K562 (cell line): ENCODE data around the gene RHOC. TPM values are rescaled to one million over a fixed set of nuclear protein-coding genes. Genes with fewer than 3 reads are reported as not detected.

Experiments used
- CBX1 ChIP-seq: sonication (generic); IDR thresholded peaks from 2 replicates; pipeline ENCODE4 v1.6.1; 2016; ENCODE audit warnings: antibody characterized with exemption, low read depth, mild to moderate bottlenecking
- CHD1 ChIP-seq: fragments of 200-600 bp; sonication (generic); IDR thresholded peaks from one replicate; pipeline ENCODE4 v1.6.1; 2012; ENCODE audit warnings: mild to moderate bottlenecking, moderate library complexity, low read length, inconsistent platforms
- CREB3 ChIP-seq: fragments of 450-650 bp; conservative IDR thresholded peaks from 2 replicates; pipeline ENCODE4 v1.6.1; 2016; ENCODE audit warnings: missing genetic modification characterization, low read depth, mild to moderate bottlenecking, missing compliant biosample characterization, moderate library complexity
- E2F4 ChIP-seq: sonication (generic); formaldehyde crosslinking; IDR thresholded peaks from 2 replicates; pipeline ENCODE4 v1.8.0; 2022; ENCODE audit warnings: mild to moderate bottlenecking, low read depth, missing genetic modification reagents
- FOXK1 ChIP-seq: sonication (generic); formaldehyde crosslinking; IDR thresholded peaks from 2 replicates; pipeline ENCODE4 v1.8.0; 2022; ENCODE audit warnings: missing genetic modification reagents, mild to moderate bottlenecking, borderline replicate concordance
- MAFG ChIP-seq: fragments of 450-650 bp; conservative IDR thresholded peaks from 2 replicates; pipeline ENCODE4 v1.6.1; 2016; ENCODE audit warnings: missing genetic modification characterization, missing compliant biosample characterization
- RHOXF2B ChIP-seq: fragments of 250-450 bp; sonication (Bioruptor Pico); conservative IDR thresholded peaks from 2 replicates; pipeline ENCODE4 v1.5.1; 2021
- SIN3B ChIP-seq: fragments of 450-650 bp; IDR thresholded peaks from 2 replicates; pipeline ENCODE4 v1.6.1; 2017; ENCODE audit warnings: low read depth, mild to moderate bottlenecking, moderate library complexity
- SUPT5H ChIP-seq: fragments of 450-650 bp; IDR thresholded peaks from 2 replicates; pipeline ENCODE4 v1.6.1; 2016
- TBL1XR1 ChIP-seq, 2 experiments: IDR thresholded peaks; 2 replicates each; pipeline ENCODE4 v1.6.1; 2012; ENCODE audit warnings: improper control_type of control experiment in 2 of 2, low read length in 2 of 2, mild to moderate bottlenecking in 1 of 2
- TCF7 ChIP-seq: sonication (generic); IDR thresholded peaks from 2 replicates; pipeline ENCODE4 v1.6.1; 2016; ENCODE audit warnings: antibody characterized with exemption, borderline replicate concordance
- TEAD1 ChIP-seq, 2 experiments: fragments of 450-650 bp in 1 of 2; sonication (generic) in 1 of 2; formaldehyde crosslinking; IDR thresholded peaks; 2 replicates each; pipeline versions ENCODE4 v1.4.0 to v1.8.0; 2020 to 2022; ENCODE audit warnings: mild to moderate bottlenecking in 2 of 2, missing genetic modification reagents in 1 of 2
- ZFP1 ChIP-seq: fragments of 450-650 bp; formaldehyde crosslinking; IDR thresholded peaks from 2 replicates; pipeline ENCODE4 v1.4.0; 2020; ENCODE audit warnings: mild to moderate bottlenecking, mixed read lengths
- ZFPM2 ChIP-seq: fragments of 250-450 bp; sonication (Bioruptor Pico); IDR thresholded peaks from 2 replicates; pipeline ENCODE4 v1.5.1; 2022; ENCODE audit warnings: mild to moderate bottlenecking
- ZFX ChIP-seq: sonication (generic); formaldehyde crosslinking; IDR thresholded peaks from 2 replicates; pipeline ENCODE4 v1.8.0; 2022; ENCODE audit warnings: mild to moderate bottlenecking, missing genetic modification reagents, moderate library complexity
- ZKSCAN8 ChIP-seq: fragments of 200-800 bp; sonication (Bioruptor generic); IDR thresholded peaks from 2 replicates; pipeline ENCODE4 v1.6.1; 2016; ENCODE audit warnings: missing genetic modification characterization, missing compliant biosample characterization
- ZNF175 ChIP-seq: fragments of 200-800 bp; sonication (Bioruptor generic); IDR thresholded peaks from 2 replicates; pipeline ENCODE4 v1.6.1; 2016; ENCODE audit warnings: low read depth, mild to moderate bottlenecking, missing genetic modification characterization, missing compliant biosample characterization
- ZNF395 ChIP-seq: fragments of 200-800 bp; sonication (Bioruptor generic); IDR thresholded peaks from 2 replicates; pipeline ENCODE4 v1.6.1; 2017; ENCODE audit warnings: missing genetic modification characterization, missing compliant biosample characterization
- polyA plus RNA-seq, 8 experiments: library from polyadenylated mRNA; depleted of rRNA in 4 of 8; stranded (reverse) in 5 of 8; unstranded in 3 of 8; fragments of >200 nt; fragmentation: Nextera tagmentation in 2 of 8; fragmentation: Illumina TruSeq in 1 of 8; extraction: Ambion mirVana in 2 of 8; extraction: Trizol in 1 of 8; gene quantifications; 2 replicates each; pipeline versions ENCODE4 v1.2.1 to v1.2.3, GENCODE V29; 2011 to 2014; ENCODE audit warnings: inconsistent platforms in 1 of 8, missing spikeins in 1 of 8
- total RNA-seq, 7 experiments: library from RNA; depleted of rRNA in 6 of 7; stranded (reverse); fragments of >200 nt in 6 of 7; fragmentation: Illumina TruSeq in 2 of 7; extraction: Trizol in 2 of 7; gene quantifications; 2 replicates each; pipeline versions ENCODE4 v1.2.1 to v1.2.3, GENCODE V29; 2011 to 2021; ENCODE audit warnings: low replicate concordance in 1 of 7
- TF ChIP-seq, protein P1 (sequence below): fragments of 250-450 bp; sonication (Bioruptor Pico); IDR thresholded peaks from 2 replicates; pipeline ENCODE4 v1.4.0; 2020
- TF ChIP-seq, protein P2 (sequence below), 2 experiments: IDR thresholded peaks in 1 of 2; conservative IDR thresholded peaks in 1 of 2; 2 replicates each; pipeline ENCODE4 v1.6.1; 2016; ENCODE audit warnings: low read depth in 2 of 2, mild to moderate bottlenecking in 1 of 2, missing compliant biosample characterization in 1 of 2, missing genetic modification characterization in 1 of 2, moderate library complexity in 1 of 2

The RHOC gene
- total and polyA plus RNA-seq, 9 of the 15 experiments (the other 6 are each of a cell fraction or from before 2014, with no cell fraction given), result 35.2 to 364 (median 204) TPM

DNA sequence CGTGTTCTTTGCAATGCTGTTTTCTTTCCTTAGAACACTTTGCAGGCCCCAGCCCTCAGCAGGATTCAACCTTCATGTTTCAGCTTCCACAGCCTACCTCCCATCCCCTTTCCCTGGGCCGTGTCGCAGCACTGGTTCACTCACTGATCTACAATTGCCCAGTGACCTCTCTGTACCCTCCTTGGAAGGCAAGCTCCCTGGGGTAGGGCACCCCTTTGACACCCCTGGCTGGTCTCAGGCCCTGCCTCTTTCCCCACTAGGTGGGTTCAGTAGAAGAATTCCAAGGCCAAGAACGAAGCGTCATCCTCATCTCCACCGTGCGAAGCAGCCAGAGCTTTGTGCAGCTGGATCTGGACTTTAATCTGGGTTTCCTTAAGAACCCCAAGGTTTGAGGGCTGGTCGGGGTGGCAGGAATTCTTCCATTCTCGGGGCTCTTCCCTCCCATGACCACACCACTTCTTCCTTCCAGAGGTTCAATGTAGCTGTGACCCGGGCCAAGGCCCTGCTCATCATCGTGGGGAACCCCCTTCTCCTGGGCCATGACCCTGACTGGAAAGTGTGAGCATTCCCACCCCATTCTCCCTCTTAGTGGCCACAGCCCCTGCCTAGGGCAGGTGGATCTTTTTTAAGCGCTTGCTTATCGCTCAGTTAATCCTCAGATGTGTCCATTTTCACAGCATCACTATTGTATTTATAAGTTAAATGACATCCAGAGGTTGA, 7.3 kb downstream of the RHOC start (continued):
- TF ChIP-seq E2F4 (CRISPR knock-in tag) (no peak), ZNF175 (CRISPR knock-in tag) (no peak), ZNF395 (CRISPR knock-in tag) (no peak), MAFG (no peak), TCF7 (no peak), CREB3 (tag) (no peak), ZKSCAN8 (CRISPR knock-in tag) (peak; percentile 24; the same call in 1 of the 2 replicates), ZFP1 (CRISPR knock-in tag) (no peak), CBX1 (0 out of 2 replicates have a peak, but pooled peaks have one; percentile 13), SIN3B (no peak), SUPT5H (peak; percentile 20; the same call in 1 of the 2 replicates), ZFX (CRISPR knock-in tag) (peak; percentile 48; the same call in 1 of the 2 replicates), CHD1 (peak; percentile 15), TBL1XR1 (IDR thresholded peaks at IDR 0.05; ENCODE audit: low read length in 2 of 2) (no peak), TEAD1 (CRISPR knock-in tag; IDR thresholded peaks at IDR 0.05) (no peak), ZFPM2 (CRISPR knock-in tag) (no peak), FOXK1 (CRISPR knock-in tag) (peak; percentile 56; the same call in 1 of the 2 replicates), RHOXF2B (CRISPR knock-in tag) (no peak)
- TF ChIP-seq, protein P1, sequence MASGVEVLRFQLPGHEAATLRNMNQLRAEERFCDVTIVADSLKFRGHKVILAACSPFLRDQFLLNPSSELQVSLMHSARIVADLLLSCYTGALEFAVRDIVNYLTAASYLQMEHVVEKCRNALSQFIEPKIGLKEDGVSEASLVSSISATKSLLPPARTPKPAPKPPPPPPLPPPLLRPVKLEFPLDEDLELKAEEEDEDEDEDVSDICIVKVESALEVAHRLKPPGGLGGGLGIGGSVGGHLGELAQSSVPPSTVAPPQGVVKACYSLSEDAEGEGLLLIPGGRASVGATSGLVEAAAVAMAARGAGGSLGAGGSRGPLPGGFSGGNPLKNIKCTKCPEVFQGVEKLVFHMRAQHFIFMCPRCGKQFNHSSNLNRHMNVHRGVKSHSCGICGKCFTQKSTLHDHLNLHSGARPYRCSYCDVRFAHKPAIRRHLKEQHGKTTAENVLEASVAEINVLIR (CRISPR knock-in tag), result no peak
- TF ChIP-seq, protein P2, sequence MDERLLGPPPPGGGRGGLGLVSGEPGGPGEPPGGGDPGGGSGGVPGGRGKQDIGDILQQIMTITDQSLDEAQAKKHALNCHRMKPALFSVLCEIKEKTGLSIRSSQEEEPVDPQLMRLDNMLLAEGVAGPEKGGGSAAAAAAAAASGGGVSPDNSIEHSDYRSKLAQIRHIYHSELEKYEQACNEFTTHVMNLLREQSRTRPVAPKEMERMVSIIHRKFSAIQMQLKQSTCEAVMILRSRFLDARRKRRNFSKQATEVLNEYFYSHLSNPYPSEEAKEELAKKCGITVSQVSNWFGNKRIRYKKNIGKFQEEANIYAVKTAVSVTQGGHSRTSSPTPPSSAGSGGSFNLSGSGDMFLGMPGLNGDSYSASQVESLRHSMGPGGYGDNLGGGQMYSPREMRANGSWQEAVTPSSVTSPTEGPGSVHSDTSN (CRISPR knock-in tag; IDR thresholded peaks at IDR 0.05; ENCODE audit: low read depth), result no peak
- TF ChIP-seq, protein P2 (tag; conservative IDR thresholded peaks at IDR 0.05; ENCODE audit: low read depth), result no peak
